GM21526 (cell line): ENCODE measurements around the gene SLC66A2.

Source experiments
- ATAC-seq: cut with Tn5 transposase; IDR thresholded peaks from one replicate; pipeline ENCODE4 v1.9.1; 2021; ENCODE audit warnings: moderate library complexity; ENCODE audit not compliant: unreplicated experiment, low FRiP score

Gene SLC66A2

GRCh38 chr18:79938196-79938595 is 13.3 kb downstream of the SLC66A2 start:
- no peak for ATAC-seq

DNA sequence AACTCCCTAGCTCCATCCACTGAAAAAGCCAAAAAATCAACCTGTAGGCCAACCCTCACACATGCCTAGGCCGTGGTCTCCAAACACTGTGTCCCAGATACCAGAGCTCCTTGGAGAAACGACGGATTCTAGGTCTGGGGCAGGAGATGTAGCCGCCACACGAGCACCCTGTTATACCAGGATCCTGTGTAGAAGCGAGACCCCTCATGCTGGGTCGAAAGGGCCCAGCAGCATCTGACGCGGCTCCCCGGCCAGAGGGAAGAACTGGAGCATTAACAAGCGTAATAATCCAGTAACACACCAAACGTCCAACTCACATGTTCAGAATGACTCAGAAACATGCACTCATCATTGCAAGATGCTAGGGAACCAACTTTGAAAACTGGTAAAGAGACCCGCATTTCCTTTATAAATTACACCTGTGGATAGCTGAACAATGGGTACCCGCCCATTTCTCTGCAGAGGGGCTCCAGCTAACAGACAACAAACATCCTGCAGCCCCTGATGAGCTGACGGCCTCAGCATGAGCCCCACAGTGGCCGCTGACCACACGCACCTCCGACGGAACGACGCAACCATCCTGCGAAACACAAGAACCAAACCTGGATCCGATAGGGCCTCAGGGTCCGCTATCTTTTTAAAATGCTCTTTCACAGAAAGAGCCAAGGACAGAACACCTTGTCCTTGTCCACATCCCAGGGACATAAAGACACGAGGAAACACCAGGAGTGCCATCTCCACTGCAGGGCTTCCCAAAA is 14.2 kb downstream of the SLC66A2 start:
- ATAC-seq = no peak

GRCh38 chr18:79936641-79937040 is 14.8 kb downstream of the SLC66A2 start:
- ATAC-seq = no peak

DNA sequence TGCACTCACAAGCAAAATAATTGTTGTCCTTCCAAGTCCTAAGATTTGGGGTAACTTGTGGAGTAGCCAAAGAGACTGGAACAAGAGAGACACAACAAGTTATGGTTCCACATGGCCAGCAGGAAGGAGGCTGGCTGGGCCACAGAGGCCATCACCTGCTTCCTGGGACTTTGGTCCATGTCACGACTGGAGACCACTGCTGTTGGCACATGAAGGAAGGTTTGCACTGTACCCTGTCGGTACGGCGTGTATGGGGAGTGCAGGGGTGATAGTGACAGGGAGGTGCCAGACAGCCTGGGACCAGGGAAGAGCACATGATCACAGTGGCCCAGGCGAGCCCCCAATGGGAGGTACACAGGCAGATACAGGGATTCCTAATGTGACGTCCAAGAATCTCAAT is 15.5 kb downstream of the SLC66A2 start:
- no peak for ATAC-seq

- no peak for ATAC-seq
Measured at GRCh38 chr18:79935499-79935898, 16.0 kb downstream of the SLC66A2 start.

GRCh38 chr18:79935098-79935480 is 16.4 kb downstream of the SLC66A2 start:
- no peak for ATAC-seq

GRCh38 chr18:79934311-79935097 is 16.9 kb downstream of the SLC66A2 start:
- no peak for ATAC-seq

GRCh38 chr18:79933765-79934164 is 17.7 kb downstream of the SLC66A2 start:
- no peak for ATAC-seq

DNA sequence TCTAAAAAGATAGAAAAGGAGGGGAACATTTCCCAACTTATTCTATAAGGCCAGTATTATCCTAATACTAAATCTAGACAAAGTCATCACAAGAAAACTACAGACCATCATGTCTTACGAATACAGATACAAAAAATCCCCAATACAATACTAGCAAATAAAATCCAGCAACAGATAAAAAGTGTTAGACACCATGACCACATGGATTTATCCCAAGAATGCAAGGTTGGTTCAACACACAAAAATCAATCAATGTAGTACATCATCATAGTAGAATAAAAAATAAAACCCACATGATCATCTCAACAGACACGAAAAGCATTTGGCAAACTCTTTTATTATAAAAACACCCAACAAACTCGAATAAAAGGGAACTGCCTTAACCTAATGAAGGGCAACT is 18.5 kb downstream of the SLC66A2 start:
- ATAC-seq = no peak

DNA sequence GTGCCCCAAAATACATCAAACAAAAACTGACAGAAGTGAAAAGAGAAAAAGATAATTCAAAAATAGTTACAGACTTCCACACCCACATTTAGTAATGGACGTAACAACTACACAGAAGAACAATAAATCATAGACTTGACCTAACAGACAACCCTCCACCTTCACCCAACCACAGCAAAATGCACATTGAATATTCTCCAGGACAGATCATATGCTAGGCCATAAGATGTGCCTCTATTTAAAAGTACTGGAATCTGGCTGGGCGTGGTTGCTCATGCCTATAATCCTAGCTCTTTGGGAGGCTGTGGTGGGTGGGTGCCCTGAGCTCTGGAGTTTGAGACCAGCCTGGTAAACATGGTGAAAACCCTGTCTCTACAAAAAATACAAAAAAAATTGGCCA is 20.0 kb downstream of the SLC66A2 start:
- no peak for ATAC-seq

DNA sequence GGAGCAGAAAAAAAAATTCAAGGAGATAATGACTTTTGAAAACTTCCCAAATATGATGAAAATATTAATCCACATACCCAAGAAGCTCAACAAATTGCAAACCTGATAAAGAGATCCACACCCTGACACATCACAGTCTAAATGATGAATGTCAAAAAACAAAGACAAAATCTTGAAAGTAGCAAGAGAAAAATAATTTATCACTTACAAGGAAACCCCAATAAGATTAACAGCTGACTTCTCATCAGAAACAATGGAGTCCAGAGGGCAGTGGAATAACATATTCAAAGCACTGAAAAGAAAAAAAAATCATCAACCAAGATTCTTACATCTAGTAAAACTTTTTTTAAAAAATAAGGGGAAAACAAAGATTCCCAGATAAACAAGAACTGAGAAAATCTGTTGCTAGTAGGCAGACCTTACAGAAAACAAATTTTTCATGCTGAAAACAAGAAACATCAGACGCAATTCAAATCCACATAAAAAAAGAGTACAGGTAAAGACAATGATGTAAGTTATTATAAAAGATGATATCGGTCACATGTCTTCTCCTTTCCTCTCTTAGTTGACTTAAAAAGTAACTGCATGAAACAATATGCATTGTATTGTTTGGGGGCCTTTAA is 21.3 kb downstream of the SLC66A2 start:
- ATAC-seq = no peak

GRCh38 chr18:79928563-79928960 is 22.9 kb downstream of the SLC66A2 start:
- no peak for ATAC-seq

- ATAC-seq = no peak
Measured at GRCh38 chr18:79927607-79928562, 23.6 kb downstream of the SLC66A2 start.

DNA sequence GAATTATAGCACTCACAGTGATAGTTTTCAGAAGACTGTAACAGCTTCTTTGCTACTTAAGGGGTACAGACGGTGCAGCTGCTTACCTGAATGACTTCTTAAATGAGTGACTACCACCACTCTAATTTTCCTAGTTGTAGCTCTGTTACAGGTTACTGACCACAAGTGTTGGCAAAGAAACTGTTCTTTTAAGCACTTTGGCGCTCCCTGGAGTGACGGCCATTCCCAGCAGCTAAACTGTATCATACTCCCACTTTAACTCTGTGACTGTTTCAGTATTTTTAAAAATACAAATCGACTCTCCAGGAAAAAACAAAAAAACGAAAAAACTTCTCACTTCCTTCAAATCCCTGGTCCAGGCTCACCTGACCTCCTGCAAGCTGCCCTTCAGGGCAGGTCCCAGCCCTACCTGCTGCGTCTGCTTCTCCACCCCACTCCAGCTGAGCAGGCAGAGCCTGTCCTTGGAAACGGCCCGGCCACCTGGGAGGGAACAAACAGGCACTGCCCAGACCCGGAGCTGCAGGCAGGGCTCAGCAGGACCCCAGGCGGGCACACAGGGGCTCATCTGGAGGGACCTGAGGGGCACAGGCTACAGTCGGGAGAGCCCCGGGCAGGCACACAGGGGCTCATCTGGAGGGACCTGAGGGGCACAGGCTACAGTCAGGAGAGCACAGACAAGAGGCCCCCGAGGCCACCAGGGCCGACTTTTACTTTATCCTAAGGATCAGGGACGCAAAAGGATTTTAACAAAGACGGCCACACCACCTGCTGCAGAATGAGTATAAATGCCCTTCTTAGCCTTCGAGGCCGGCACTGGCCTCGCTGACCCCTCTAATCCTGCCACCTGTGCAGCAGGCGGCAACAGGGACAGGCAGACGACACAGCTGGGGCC is 24.5 kb downstream of the SLC66A2 start:
- ATAC-seq = no peak

- no peak for ATAC-seq
Measured at GRCh38 chr18:79926306-79926705, 25.1 kb downstream of the SLC66A2 start.

DNA sequence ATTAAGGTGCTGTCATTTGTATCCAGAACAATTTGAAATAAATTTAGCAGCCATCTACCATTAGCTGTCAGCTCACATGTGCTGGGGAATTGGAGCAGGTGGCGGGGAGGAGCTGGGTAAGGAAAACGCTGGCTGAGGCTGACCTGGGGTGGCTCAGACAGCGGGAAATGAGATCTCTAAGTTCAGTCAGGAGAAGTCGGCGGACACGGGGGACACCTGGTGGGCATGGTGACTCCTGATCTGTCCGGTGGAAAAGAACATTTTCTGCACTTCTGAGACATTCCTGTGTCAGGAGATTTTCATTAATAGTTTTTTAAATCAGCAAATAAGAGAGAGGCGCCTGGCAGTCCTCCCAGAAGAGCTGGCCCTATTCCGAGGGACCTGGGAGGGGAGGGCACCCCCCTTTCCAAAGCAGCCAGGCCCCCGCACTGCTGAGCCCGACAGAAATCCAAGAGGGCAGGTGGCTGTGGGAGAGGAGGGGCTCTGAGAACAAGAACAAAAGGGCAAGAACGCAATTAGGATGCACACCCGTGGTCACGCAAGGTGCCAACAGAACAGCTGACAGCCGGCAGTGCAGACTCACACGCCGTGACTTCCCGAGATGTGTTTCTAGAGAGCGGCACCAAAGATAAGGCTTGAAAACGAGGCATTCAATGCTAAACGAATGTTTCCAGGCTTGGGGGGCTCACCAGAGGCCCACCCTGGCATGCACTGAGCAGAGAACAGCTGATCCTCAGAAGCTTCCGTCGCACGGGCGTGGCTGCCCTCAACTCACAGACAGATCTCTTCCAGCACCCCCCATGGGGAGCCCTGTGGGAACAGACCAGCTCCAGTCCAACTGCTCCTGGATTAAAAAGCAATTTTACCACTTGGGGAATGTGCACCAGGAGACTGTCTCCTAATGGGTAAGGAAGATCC is 26.4 kb downstream of the SLC66A2 start:
- no peak for ATAC-seq

DNA sequence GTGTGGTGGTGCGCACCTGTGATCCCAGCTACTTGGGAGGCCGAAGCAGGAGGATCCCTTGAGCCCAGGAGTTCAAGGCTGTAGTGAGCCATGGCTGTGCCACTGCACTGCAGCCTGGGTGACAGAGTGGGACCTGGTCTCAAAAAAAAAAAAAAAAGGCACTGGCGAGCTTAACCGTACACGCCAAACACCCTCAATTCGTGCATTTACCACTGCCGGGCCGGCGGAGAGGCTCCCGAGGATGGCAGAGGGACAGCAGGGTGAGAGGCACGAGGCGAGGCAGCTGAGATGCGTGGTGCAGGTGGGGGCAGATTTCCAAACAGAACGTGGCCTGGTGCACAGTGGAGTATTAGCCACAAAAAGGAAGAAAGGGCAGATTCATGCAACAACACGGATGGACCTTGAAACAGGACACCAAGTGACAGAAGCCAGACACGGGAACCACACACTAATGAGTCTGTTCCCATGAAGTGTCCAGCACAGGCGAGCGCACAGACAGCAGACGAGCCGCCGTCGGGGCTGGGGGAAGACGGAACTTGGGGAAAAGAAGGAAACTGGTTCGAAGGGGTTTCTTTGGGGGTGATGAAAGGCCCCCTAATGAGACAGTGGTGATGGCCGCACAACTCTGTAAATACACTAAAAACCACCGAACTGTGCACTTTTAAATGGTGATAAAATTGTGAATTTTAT is 27.4 kb downstream of the SLC66A2 start:
- ATAC-seq = no peak

DNA sequence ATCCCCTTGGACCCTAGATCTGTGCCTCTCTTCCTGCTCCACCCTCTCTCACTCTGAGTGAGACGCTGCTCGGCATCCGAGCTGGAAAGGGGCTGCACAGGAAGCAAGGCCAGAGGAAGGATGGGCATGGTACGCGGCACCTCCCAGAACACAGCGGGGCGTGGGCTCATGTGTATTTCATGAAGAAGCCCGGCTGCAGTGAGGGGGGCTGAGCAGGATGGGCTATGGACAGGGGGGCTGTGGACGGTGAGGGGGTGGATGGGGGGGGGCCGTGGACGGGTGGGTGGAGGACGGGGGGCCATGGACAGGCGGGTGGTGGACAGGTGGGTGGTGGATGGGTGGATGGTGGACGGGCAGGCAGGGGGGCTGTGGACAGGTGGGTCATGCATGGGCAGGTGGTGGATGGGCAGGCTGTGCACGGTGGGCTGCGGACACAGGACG is 28.5 kb downstream of the SLC66A2 start:
- no peak for ATAC-seq
